ENCODE data around the gene BPIFA1. TPM values are rescaled to one million over a fixed set of nuclear protein-coding genes. Genes with fewer than 3 reads are reported as not detected.

BPIFA1 gene
- total RNA-seq, 4 donors from 2014 or later, result not detected

GRCh38 chr20:33262658-33263065 lies 26.9 kb downstream of the BPIFA1 start:
- TF ChIP-seq CTCF (IDR thresholded peaks at IDR 0.05), result no peak
- no peak for DNase-seq (ENCODE audit: low spot score)
- ATAC-seq (ENCODE audit: low FRiP score), result no peak

GRCh38 chr20:33263784-33264183 lies 28.0 kb downstream of the BPIFA1 start:
- DNase-seq (ENCODE audit: low spot score) (no peak), ATAC-seq (ENCODE audit: low FRiP score) (no peak)
- no peak for TF ChIP-seq CTCF (IDR thresholded peaks at IDR 0.05)

- ATAC-seq (ENCODE audit: low FRiP score), result no peak
- TF ChIP-seq CTCF (IDR thresholded peaks at IDR 0.05), result no peak
Observed at GRCh38 chr20:33267701-33268100, 31.9 kb downstream of the BPIFA1 start.

DNA sequence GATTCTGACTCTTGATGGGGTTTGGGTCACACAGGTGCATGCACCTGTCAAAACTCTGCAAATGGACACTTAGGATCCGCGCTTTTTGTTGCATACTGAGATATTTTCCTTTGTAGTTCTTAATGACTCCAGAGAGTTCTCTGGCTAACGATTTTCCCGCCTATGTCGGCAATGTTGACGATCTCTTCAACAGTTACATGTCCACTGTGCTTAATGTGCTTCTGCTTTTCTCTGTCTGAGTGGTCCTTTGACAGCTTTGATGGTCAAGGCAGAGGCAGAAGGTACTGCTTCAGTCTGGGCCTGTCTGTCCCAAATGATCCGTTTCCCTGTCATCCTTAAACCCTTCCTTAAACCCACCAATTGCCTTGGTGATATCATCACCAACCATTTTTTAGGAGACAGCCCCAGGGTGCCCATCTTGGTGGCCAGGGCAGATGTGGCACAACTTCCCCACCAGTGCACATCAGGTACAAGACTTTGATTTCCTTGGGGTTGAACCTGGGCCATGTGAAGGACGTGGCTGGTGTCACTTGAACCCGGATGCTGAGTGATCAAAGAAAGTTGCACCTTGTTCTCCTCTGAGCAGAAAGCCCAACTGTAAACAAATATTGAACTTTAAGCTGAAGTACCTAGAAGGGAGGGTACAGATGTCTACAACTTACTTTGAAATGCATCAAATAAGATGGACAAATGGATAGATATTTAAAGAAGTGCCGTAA lies 36.5 kb downstream of the BPIFA1 start:
- no peak for TF ChIP-seq CTCF (IDR thresholded peaks at IDR 0.05)
- ATAC-seq (ENCODE audit: low FRiP score), result no peak
- no peak for DNase-seq (ENCODE audit: low spot score)

More at GRCh38 chr20:33267701-33268100, 31.9 kb downstream of the BPIFA1 start:
- DNase-seq (ENCODE audit: low spot score), result no peak

DNA sequence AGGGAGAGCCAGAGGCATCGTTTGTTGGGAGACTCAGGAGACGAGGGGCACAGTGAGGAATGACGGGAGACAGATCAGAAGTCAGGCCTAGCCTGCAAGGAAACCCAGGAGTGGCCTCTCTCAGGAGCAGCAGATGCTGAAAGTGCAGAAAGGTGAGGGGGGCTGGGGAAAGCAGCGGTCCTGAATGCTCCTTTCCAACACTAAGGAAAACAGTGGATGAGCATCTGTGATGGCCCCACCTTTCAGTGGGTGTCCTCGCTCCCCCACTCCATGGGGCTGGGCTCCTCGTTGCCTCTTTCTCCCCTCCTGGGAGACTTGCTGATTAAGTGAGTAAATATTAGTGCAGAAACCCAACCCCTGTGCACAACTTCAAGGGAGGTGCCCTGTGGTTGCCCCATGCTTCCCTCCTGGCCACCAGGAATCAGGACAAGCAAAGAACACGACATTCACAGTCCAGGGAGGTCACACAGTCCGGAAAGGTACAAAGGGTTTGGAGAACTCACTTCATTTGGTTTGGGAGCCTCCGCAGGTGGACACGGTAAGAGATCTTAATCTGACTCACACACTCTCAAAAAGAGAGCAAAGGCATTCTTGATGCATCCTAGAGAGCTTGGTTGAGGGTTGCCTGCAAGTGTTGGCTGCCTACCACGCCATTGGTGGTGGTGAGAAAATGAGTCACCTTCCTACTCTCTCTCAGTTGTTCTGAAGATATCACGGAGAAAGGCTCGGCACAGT lies 37.5 kb downstream of the BPIFA1 start:
- no peak for TF ChIP-seq CTCF (IDR thresholded peaks at IDR 0.05)
- ATAC-seq (ENCODE audit: low FRiP score), result no peak
- DNase-seq (ENCODE audit: low spot score), result no peak

- ATAC-seq (ENCODE audit: low FRiP score), result no peak
- no peak for DNase-seq (ENCODE audit: low spot score)
- no peak for TF ChIP-seq CTCF (IDR thresholded peaks at IDR 0.05)
Observed at GRCh38 chr20:33275215-33275614, 39.4 kb downstream of the BPIFA1 start.

GRCh38 chr20:33275871-33276270 lies 40.1 kb downstream of the BPIFA1 start:
- ATAC-seq (ENCODE audit: low FRiP score), result no peak
- DNase-seq (ENCODE audit: low spot score), result no peak
- TF ChIP-seq CTCF (IDR thresholded peaks at IDR 0.05), result no peak
